Measurements from ENCODE around the gene SMTN. TPM values are rescaled to one million over a fixed set of nuclear protein-coding genes. Genes with fewer than 3 reads are reported as not detected.
A peak's percentile ranks its signal among the peaks of the same experiment; 100 is the strongest.

Gene SMTN
- total RNA-seq = 57.9 TPM

DNA sequence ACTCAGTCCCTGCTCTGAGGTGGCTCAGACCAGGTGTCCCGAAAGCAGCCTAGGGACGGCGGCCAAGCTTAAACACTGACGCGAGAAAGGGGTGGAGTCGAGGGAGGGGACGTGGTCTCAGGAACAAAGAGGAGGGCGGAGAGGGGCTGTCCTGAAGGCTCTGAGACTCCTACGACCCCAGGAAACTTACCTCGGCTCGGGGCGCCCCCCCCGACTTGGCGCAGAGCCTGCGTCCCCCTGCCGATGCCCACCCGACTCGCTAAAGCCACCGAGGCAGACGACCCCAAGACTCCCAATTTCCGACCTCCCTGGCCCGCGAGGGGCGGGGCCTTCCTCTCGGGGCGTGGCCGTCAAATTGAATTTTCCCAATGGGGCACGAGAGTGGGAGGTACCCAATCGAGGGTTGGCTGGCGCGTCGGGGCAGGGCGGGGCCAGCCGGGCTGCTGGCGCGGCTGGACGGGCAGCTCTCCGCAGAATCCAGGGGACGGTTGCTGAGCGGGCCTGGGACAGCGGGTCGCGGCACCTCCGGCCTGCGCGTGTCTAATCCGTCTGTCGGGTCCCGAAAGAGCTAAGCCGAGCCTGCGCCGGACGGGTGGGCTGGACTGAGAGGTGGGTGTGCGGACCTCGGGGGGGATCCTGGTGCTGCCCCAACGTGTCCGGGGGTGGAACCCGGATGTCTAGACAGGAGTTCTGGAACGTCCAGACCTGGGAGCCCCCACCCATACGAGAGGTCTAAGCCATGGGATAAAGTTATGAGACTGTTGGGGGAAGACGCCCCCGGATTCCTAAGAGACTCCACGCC lies at the start of gene SMTN:
Gene SMTN (plus strand): TSS at position 471 of the 802 bp plus-strand sequence. CDS start 1,941 bp downstream, outside the sequence.
- Histone ChIP-seq H3K9ac (ENCODE audit: low read depth in 1 of 3, low read length in 3 of 3) (peak within 1 kb of the TSS; percentile 79 to 90 (median 87)), H3K4me1 (ENCODE audit: control insufficient read depth in 3 of 3, insufficient read depth in 3 of 3, low read length in 3 of 3) (peaks cover 45 to 54% (median 49%) of the 10 kb centered on the region in 3 donors)

DNA sequence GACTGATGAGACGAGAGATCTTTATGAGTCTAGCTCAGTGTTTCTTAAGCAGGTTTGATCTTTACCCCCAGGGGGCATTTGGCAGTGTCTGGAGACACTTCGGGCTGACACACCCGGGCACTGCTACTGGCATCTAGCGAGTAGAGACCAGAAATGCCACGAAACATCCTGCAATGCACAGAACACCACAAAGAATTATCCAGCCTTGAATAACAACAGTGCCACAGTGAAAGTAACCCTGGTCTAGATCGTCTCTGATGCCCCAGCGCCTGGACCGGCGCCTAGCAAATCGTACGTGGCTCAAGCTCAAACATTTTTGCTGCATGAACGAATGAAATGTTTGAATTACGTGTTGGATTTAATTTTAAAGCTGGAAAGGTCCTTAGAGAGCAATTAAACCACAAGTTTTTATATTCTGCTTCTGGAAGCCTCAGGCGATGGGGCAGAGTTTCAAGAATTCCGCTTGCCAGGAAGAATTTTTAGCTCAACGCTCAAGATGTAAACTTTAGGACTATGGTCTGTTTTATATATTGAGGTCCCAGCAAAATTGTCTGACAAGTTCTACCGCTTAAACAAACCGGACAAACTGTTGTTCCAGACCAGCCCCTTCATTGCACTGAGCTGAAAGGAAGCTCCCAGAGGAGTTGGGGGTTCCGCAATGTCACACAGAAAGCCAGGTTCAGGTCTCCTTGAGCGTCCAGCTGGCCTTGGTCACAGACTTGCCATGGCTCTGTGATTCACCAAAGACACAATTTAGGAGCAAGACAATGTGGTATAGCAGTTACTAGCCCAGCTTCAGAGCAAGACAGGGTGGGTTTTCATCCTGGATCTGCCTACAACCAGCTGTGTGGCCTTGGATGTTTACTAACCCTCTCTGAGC lies 44.2 kb upstream of the SMTN start:
- H3K9me3 ChIP-seq (ENCODE audit: control insufficient read depth in 3 of 3, low read length in 3 of 3) = no peaks in the 10 kb centered on the region
- H3K9ac ChIP-seq (ENCODE audit: low read depth in 1 of 3, low read length in 3 of 3) = peak overlapping the region; percentile 43 to 62 (median 55)
- peak overlapping the region in 2 of 3 donors; percentile 52 to 62 for H3K4me3 ChIP-seq (ENCODE audit: low read length in 3 of 3)

More for the DNA sequence above, at the start of gene SMTN:
- H3K9me3 ChIP-seq (ENCODE audit: control insufficient read depth in 3 of 3, low read length in 3 of 3) = no peaks in the 10 kb centered on the region
- H3K36me3 ChIP-seq (ENCODE audit: control insufficient read depth in 3 of 3, insufficient read depth in 3 of 3, low read length in 3 of 3) = peaks cover 0 to 4% (median 0%) of the 10 kb centered on the region in 3 donors
- H3K27ac ChIP-seq (ENCODE audit: low read depth, low read length) = peak within 1 kb of the TSS; percentile 75
- H3K4me3 ChIP-seq (ENCODE audit: low read length in 3 of 3) = peak within 1 kb of the TSS; percentile 71 to 83 (median 75)
- no peaks in the 10 kb centered on the region for H3K27me3 ChIP-seq (ENCODE audit: control insufficient read depth in 3 of 3, insufficient read depth in 3 of 3, low read length in 3 of 3)

DNA sequence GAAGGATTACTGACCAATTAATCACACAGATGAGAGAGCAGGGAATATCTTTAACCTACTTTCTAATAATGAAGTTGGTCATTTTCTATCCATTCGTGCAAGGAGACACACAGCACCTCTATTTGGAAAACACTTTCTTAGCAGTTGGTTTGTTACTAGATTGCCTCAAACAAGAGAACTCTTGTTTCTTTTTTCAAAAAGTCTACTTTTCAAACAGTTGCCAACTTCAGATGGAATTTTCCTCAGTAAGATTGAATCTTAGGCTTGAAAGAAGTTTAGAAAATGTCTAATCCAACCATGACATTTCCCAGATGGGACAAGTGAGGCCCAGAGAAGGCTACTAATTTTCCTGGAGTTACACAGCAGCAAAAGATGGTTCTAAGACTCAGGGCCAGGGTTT lies 42.4 kb upstream of the SMTN start:
- H3K27ac ChIP-seq (ENCODE audit: low read depth, low read length) = peak overlapping the region; percentile 79
- H3K4me1 ChIP-seq (ENCODE audit: control insufficient read depth in 3 of 3, insufficient read depth in 3 of 3, low read length in 3 of 3) = peaks cover 10 to 16% (median 15%) of the 10 kb centered on the region in 3 donors
- no peak overlapping the region for H3K4me3 ChIP-seq (ENCODE audit: low read length in 3 of 3)
- H3K27me3 ChIP-seq (ENCODE audit: control insufficient read depth in 3 of 3, insufficient read depth in 3 of 3, low read length in 3 of 3) = no peaks in the 10 kb centered on the region
- H3K9me3 ChIP-seq (ENCODE audit: control insufficient read depth in 3 of 3, low read length in 3 of 3) = no peaks in the 10 kb centered on the region
- H3K9ac ChIP-seq (ENCODE audit: low read depth in 1 of 3, low read length in 3 of 3) = no peak overlapping the region
- H3K36me3 ChIP-seq (ENCODE audit: control insufficient read depth in 3 of 3, insufficient read depth in 3 of 3, low read length in 3 of 3) = no peaks in the 10 kb centered on the region

More for the DNA sequence above, 44.2 kb upstream of the SMTN start:
- H3K4me1 ChIP-seq (ENCODE audit: control insufficient read depth in 3 of 3, insufficient read depth in 3 of 3, low read length in 3 of 3) = peaks cover 10 to 16% (median 15%) of the 10 kb centered on the region in 3 donors
- H3K36me3 ChIP-seq (ENCODE audit: control insufficient read depth in 3 of 3, insufficient read depth in 3 of 3, low read length in 3 of 3) = no peaks in the 10 kb centered on the region
- peak overlapping the region; percentile 66 for H3K27ac ChIP-seq (ENCODE audit: low read depth, low read length)
- H3K27me3 ChIP-seq (ENCODE audit: control insufficient read depth in 3 of 3, insufficient read depth in 3 of 3, low read length in 3 of 3) = no peaks in the 10 kb centered on the region

DNA sequence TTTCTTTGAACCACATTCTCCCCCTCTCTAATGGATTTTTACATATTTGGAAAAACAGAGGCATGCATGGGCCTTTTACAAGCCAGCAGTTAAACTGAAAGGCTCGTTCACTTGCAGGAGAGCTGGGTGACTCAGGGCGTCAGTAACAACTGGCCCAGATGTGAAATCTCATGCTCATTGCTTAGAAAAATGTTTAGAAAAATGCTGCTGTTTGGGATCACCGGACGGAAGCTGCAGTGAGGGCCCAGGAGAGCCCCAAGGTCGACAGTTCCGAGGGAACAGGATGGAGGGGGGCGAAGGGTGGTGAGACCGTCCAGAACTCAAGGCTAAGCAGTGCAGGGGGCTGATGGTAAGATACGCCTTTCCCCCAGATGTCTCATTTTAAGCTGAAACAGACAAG lies 41.7 kb upstream of the SMTN start:
- no peaks in the 10 kb centered on the region for H3K27me3 ChIP-seq (ENCODE audit: control insufficient read depth in 3 of 3, insufficient read depth in 3 of 3, low read length in 3 of 3)
- peak overlapping the region in 1 of 3 donors; percentile 45 for H3K9ac ChIP-seq (ENCODE audit: low read depth in 1 of 3, low read length in 3 of 3)
- H3K27ac ChIP-seq (ENCODE audit: low read depth, low read length) = peak overlapping the region; percentile 79
- no peak overlapping the region for H3K4me3 ChIP-seq (ENCODE audit: low read length in 3 of 3)
- peaks cover 10 to 20% (median 19%) of the 10 kb centered on the region in 3 donors for H3K4me1 ChIP-seq (ENCODE audit: control insufficient read depth in 3 of 3, insufficient read depth in 3 of 3, low read length in 3 of 3)
- no peaks in the 10 kb centered on the region for H3K9me3 ChIP-seq (ENCODE audit: control insufficient read depth in 3 of 3, low read length in 3 of 3)
- H3K36me3 ChIP-seq (ENCODE audit: control insufficient read depth in 3 of 3, insufficient read depth in 3 of 3, low read length in 3 of 3) = no peaks in the 10 kb centered on the region

DNA sequence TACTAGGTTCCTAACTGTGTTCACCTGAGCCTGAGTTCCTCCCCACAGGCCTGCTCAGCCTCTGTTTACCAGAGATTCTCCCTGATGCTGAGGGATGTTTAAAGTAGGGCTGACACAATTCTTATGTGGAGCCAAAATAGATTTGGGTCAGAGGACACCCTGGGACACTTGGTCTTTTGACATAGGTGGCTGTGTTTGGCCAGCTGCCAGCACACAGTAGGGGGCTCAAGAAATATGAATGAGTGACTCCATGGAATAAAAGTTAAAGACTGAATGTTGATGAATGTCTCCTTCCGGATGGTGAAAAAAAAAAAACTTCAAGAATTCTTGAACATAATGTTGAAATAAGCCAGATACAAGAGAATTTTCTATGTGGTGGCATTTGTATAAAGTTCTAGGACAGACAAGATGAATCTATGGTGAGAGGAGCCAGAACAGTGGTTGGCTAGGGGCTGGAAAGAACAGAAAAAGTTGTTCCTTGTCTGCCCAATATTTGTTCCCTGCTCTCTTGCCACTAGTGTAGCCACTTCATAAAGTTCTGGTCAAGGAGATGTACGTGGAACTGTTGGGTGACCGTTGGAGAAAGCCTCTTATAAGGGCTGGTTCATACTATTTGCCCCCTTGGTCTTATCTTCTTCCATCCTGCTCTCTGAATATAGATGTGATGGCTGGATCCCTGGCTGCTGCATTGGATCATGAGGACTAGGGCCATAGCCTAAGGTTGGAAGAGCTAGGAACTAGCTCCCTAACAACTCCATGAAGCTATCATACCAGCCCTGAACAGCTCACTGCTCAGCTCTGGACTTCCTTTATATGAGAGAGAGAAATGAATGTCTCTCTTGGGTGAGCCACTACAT lies 40.3 kb upstream of the SMTN start:
- Histone ChIP-seq H3K9me3 (ENCODE audit: control insufficient read depth in 3 of 3, low read length in 3 of 3) (no peaks in the 10 kb centered on the region), H3K4me3 (ENCODE audit: low read length in 3 of 3) (no peak overlapping the region), H3K27ac (ENCODE audit: low read depth, low read length) (no peak overlapping the region), H3K9ac (ENCODE audit: low read depth in 1 of 3, low read length in 3 of 3) (no peak overlapping the region), H3K36me3 (ENCODE audit: control insufficient read depth in 3 of 3, insufficient read depth in 3 of 3, low read length in 3 of 3) (no peaks in the 10 kb centered on the region), H3K4me1 (ENCODE audit: control insufficient read depth in 3 of 3, insufficient read depth in 3 of 3, low read length in 3 of 3) (peaks cover 10 to 25% (median 22%) of the 10 kb centered on the region in 3 donors), H3K27me3 (ENCODE audit: control insufficient read depth in 3 of 3, insufficient read depth in 3 of 3, low read length in 3 of 3) (no peaks in the 10 kb centered on the region)

DNA sequence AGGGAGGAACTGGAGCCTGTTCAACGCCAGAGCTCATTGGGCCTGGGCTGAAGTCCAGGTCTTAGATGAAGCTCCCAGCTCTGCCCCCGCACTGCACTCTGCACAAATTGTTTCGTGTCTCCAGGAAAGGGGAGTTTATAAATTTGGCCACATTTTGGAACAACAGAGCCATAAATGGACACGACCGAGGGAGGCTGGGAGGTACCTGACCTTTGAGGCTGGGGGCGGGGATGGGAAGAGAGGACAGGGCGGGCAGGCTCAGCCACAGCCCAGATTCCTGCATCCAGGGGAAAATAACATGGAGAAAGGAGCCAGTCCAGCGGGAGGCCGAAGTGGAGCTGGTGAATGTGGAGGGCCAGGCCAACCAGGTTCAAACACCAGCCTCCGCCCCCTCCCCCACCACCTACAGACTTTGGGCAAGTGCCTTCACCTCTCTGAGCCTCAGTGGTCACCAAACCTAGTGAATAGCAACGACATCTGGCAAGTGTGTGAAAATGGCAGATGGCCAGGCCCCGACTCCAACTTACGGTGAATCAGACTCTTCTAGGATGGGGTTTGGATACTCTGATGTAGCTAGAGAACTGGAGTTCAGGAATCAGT lies 36.8 kb upstream of the SMTN start:
- Histone ChIP-seq H3K4me1 (ENCODE audit: control insufficient read depth in 3 of 3, insufficient read depth in 3 of 3, low read length in 3 of 3) (peaks cover 7 to 26% (median 13%) of the 10 kb centered on the region in 3 donors), H3K4me3 (ENCODE audit: low read length in 3 of 3) (no peak overlapping the region)

DNA sequence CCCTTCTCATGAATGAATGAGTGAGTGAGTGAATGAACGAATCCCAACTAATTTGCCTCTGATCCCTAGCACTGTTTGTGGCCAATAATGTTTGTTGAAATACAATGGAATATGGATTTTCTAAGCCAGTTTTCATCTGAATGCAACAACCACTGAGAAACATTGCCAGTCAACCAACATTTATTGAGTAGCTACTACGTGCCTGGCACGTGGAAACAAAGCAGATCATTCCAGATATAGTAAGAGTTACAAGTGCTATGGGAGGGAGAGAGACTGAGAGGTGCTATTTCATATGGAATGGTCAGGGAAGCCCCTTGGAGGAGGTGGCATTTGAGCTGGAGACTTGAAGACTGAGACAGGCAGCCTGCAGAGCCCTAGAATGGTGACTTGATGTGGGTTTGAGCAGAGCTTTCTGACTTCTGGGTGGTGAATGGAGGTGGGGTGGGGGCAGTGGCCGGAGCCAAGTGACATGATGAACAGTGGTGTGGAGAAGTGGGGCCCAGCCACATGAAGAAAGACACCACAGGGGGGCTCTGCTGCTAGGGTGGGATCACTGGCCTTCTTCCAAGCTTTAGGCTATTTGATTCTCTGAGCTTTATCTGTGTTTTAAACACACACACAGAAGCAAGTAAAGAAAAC lies 35.1 kb upstream of the SMTN start:
- no peaks in the 10 kb centered on the region for H3K27me3 ChIP-seq (ENCODE audit: control insufficient read depth in 3 of 3, insufficient read depth in 3 of 3, low read length in 3 of 3)
- H3K27ac ChIP-seq (ENCODE audit: low read depth, low read length) = peak overlapping the region; percentile 71
- no peaks in the 10 kb centered on the region for H3K9me3 ChIP-seq (ENCODE audit: control insufficient read depth in 3 of 3, low read length in 3 of 3)
- H3K4me3 ChIP-seq (ENCODE audit: low read length in 3 of 3) = no peak overlapping the region
- H3K4me1 ChIP-seq (ENCODE audit: control insufficient read depth in 3 of 3, insufficient read depth in 3 of 3, low read length in 3 of 3) = peaks cover 3 to 30% (median 11%) of the 10 kb centered on the region in 3 donors
- H3K36me3 ChIP-seq (ENCODE audit: control insufficient read depth in 3 of 3, insufficient read depth in 3 of 3, low read length in 3 of 3) = no peaks in the 10 kb centered on the region
- peak overlapping the region in 2 of 3 donors; percentile 25 to 38 for H3K9ac ChIP-seq (ENCODE audit: low read depth in 1 of 3, low read length in 3 of 3)

More for the DNA sequence above, 36.8 kb upstream of the SMTN start:
- H3K27ac ChIP-seq (ENCODE audit: low read depth, low read length) = peak overlapping the region; percentile 60
- H3K9ac ChIP-seq (ENCODE audit: low read depth in 1 of 3, low read length in 3 of 3) = no peak overlapping the region
- no peaks in the 10 kb centered on the region for H3K36me3 ChIP-seq (ENCODE audit: control insufficient read depth in 3 of 3, insufficient read depth in 3 of 3, low read length in 3 of 3)
- H3K27me3 ChIP-seq (ENCODE audit: control insufficient read depth in 3 of 3, insufficient read depth in 3 of 3, low read length in 3 of 3) = no peaks in the 10 kb centered on the region
- no peaks in the 10 kb centered on the region for H3K9me3 ChIP-seq (ENCODE audit: control insufficient read depth in 3 of 3, low read length in 3 of 3)

DNA sequence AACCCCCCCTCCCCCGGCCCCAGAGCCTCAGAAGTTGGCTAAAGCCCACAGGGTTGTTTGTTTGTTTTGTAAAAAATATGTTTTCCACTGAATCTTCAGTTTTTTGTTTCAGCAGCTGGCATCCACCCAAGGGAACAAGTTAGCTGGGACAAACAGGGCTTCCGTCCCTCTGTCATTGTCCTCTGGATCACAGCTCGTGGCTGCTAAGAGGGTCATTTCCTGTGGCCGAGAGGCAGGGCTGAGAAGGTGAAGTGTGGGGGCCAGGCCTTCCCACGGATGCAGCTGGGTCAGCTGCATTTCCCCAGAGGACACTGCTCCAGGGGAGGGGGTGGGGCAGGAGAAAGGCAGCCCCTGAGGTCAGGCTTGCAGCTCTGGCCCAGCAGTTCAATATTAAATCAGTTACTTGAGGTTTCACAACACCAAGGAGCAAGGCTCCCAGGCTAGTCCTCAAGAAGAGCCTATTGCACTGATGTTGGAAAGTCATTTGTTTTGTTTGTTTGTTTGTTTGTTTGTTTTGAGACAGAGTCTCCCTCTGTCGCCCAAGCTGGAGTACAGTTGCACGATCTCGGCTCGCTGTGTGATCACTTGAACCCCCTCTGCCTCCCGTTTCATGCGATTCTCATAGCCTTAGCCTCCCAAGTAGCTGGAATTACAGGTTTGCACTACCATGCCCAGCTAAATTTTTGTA lies 34.4 kb upstream of the SMTN start:
- H3K9ac ChIP-seq (ENCODE audit: low read depth in 1 of 3, low read length in 3 of 3) = peak overlapping the region in 2 of 3 donors; percentile 25 to 38
- no peaks in the 10 kb centered on the region for H3K9me3 ChIP-seq (ENCODE audit: control insufficient read depth in 3 of 3, low read length in 3 of 3)
- H3K4me1 ChIP-seq (ENCODE audit: control insufficient read depth in 3 of 3, insufficient read depth in 3 of 3, low read length in 3 of 3) = peaks cover 3 to 30% (median 11%) of the 10 kb centered on the region in 3 donors
- H3K4me3 ChIP-seq (ENCODE audit: low read length in 3 of 3) = no peak overlapping the region
- no peaks in the 10 kb centered on the region for H3K36me3 ChIP-seq (ENCODE audit: control insufficient read depth in 3 of 3, insufficient read depth in 3 of 3, low read length in 3 of 3)
- no peaks in the 10 kb centered on the region for H3K27me3 ChIP-seq (ENCODE audit: control insufficient read depth in 3 of 3, insufficient read depth in 3 of 3, low read length in 3 of 3)
- peak overlapping the region; percentile 71 for H3K27ac ChIP-seq (ENCODE audit: low read depth, low read length)
